Thyroid gland (tissue), 4 donors: ENCODE data around the gene LRP1. TPM values are rescaled to one million over a fixed set of nuclear protein-coding genes. Genes with fewer than 3 reads are reported as not detected.
A peak's percentile ranks its signal among the peaks of the same experiment; 100 is the strongest.

ENCODE experiments used
- DNase-seq, 2 donors: peaks; one replicate each; pipeline ENCODE4 v3.0.0-alpha.2; 2019
- H3K27ac ChIP-seq, 3 donors: fragments of 200-600 bp; sonication (generic); 1 replicate in 2 of 3; 2 replicates in 1 of 3; pipeline ENCODE4 v1.5.1; 2016 to 2019; ENCODE audit warnings: mild to moderate bottlenecking in 1 of 3, moderate library complexity in 1 of 3
- H3K27me3 ChIP-seq: fragments of 200-600 bp; sonication (generic); one replicate; pipeline ENCODE4 v1.5.1; 2019
- H3K36me3 ChIP-seq, 2 donors: fragments of 200-600 bp; sonication (generic); one replicate each; pipeline ENCODE4 v1.5.1; 2016 to 2019
- H3K4me1 ChIP-seq, 2 donors: fragments of 200-600 bp; sonication (generic); one replicate each; pipeline ENCODE4 v1.5.1; 2017 to 2019
- H3K4me3 ChIP-seq, 3 donors: fragments of 200-600 bp; sonication (generic); replicated peaks in 1 of 3; 1 replicate in 2 of 3; 2 replicates in 1 of 3; pipeline ENCODE4 v1.5.1; 2016; ENCODE audit warnings: mild to moderate bottlenecking in 1 of 3
- H3K9me3 ChIP-seq: fragments of 200-600 bp; sonication (generic); one replicate; pipeline ENCODE4 v1.5.1; 2017
- CTCF ChIP-seq, 6 experiments: fragments of 200-600 bp in 3 of 6; fragments of 450-650 bp in 3 of 6; sonication (generic) in 3 of 6; IDR thresholded peaks; one replicate each; pipeline ENCODE4 v1.5.1; 2016 to 2019; ENCODE audit warnings: antibody characterized with exemption in 6 of 6, mild to moderate bottlenecking in 2 of 6, inconsistent platforms in 1 of 6, moderate library complexity in 1 of 6
- POLR2A ChIP-seq, 2 donors: fragments of 450-650 bp; IDR thresholded peaks; one replicate each; pipeline ENCODE4 v1.6.1; 2017; ENCODE audit warnings: antibody characterized with exemption in 2 of 2, mild to moderate bottlenecking in 2 of 2, moderate library complexity in 1 of 2
- WGBS, 2 donors: methylation state at CpG; one replicate each; pipeline ENCODE4 v1.1.5; 2017; 5-methylcytosine and 5-hydroxymethylcytosine counted together
- intact Hi-C: fragments of 100-400 bp; cut with DNase I; formaldehyde crosslinking; loops from one replicate; pipeline ENCODE4 v1.15.1; 2023
- total RNA-seq, 4 donors: library from RNA; depleted of rRNA; stranded (reverse); fragments of >200 nt; gene quantifications; one replicate each; pipeline ENCODE4 v1.2.3, GENCODE V29; 2016

LRP1 gene
- total RNA-seq, 4 donors from 2014 or later: 98.5 to 161 (median 118) TPM

DNA sequence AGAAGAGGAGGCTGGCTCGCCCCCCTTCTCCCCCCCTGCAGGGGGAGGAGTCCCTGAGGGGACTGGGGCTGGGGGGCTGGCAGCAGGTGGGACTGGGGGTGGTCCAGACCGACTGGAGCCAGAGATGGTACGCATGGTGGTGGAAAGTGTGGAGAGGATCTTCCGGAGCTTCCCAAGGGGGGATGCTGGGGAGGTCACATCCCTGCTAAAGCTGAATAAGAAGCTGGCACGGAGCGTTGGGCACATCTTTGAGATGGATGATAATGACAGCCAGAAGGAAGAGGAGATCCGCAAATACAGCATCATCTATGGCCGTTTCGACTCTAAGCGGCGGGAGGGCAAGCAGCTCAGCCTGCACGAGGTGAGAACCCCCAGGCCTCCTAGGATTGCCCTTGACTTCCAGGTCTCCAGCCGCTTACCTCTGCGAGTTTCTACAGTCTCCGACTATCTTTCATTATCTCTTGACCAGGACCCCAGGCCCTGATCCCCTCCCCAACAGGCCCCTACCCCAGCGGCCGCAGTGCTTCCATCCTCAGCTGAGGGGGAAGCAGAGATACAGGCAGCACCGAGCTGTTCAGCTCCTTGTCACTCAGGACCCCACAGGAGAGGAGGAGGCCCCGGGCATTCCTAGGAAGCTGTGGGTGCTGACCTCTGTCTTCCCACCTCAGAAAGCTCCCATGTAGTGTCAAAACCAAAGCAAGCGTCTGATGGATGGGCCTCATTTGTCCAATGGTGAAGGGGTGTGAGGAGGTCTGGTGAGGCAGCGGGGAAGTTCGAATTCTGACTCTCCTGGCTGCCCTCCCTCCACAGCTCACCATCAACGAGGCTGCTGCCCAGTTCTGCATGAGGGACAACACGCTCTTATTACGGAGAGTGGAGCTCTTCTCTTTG, 36.4 kb upstream of the LRP1 start:
- Histone ChIP-seq H3K4me3 (no peak overlapping the region), H3K9me3 (no peaks in the 10 kb centered on the region), H3K27ac (peak overlapping the region in 2 of 3 donors; percentile 15 to 57), H3K27me3 (no peaks in the 10 kb centered on the region), H3K36me3 (peaks cover 32 to 37% of the 10 kb centered on the region in 2 donors), H3K4me1 (peaks cover 21 to 42% of the 10 kb centered on the region in 2 donors)
- intact Hi-C loops: no loop called here
- DNase-seq: no peak
- WGBS, 2 donors: 81 to 83% methylated on average over 21 to 24 of the region's 25 CpGs
- no peak for TF ChIP-seq POLR2A (IDR thresholded peaks at IDR 0.05)
- no peak for TF ChIP-seq CTCF (IDR thresholded peaks at IDR 0.05)

DNA sequence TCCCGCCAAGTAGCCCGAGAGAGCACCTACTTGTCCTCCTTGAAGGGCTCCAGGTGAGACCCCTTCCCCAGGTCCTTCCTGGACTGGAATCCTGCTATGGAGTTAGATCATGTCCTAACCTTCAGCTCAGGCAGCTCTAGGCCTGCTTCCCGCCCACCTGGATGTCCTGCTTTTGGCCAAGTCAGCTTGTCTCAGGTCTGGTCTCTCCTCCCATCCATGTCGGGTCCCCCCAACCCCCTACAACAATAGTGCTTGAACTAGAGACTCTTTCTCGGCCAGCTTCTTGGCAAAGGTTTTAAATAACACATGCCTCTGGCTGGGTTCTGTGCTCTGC, 35.8 kb upstream of the LRP1 start:
- DNase-seq: peak; percentile 33 to 54
- Histone ChIP-seq H3K9me3 (no peaks in the 10 kb centered on the region), H3K27ac (peak overlapping the region in 2 of 3 donors; percentile 4 to 57), H3K27me3 (no peaks in the 10 kb centered on the region), H3K4me3 (no peak overlapping the region), H3K4me1 (peaks cover 21 to 42% of the 10 kb centered on the region in 2 donors), H3K36me3 (peaks cover 33 to 42% of the 10 kb centered on the region in 2 donors)
- 56 to 59% methylated on average over 3 to 5 of the region's 5 CpGs for WGBS, 2 donors
- TF ChIP-seq POLR2A (IDR thresholded peaks at IDR 0.05) (no peak), CTCF (IDR thresholded peaks at IDR 0.05) (no peak)
- intact Hi-C loops: no loop called here

DNA sequence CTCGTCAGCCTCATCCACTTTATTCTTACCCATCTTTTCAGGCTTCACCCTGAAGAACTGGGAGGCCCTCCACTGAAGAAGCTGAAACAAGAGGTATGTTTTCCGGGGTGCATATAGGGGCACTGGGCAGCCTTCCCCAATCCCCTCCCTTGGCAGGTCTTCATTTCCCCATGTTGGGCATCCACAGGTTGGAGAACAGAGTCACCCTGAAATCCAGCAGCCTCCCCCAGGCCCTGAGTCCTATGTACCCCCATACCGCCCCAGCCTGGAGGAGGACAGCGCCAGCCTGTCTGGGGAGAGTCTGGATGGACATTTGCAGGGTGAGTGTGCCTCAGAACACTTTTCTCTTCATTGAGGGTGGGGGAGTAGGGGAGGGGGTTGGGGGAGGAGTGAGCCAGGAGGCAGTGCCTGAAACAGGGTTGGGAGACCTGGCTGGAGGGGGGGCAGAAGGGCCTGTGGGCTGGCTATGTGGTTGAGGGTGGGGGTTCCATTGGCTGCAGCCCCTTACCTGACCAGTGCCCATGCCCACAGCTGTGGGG, 35.3 kb upstream of the LRP1 start:
- H3K4me1 ChIP-seq: peaks cover 21 to 42% of the 10 kb centered on the region in 2 donors
- H3K9me3 ChIP-seq: no peaks in the 10 kb centered on the region
- TF ChIP-seq CTCF (IDR thresholded peaks at IDR 0.05) (no peak), POLR2A (IDR thresholded peaks at IDR 0.05) (no peak)
- H3K36me3 ChIP-seq: peaks cover 34 to 42% of the 10 kb centered on the region in 2 donors
- H3K27ac ChIP-seq: peak overlapping the region in 2 of 3 donors; percentile 37 to 57
- DNase-seq: no peak
- WGBS, 2 donors: 67 to 79% methylated on average over 4 of the region's 4 CpGs
- intact Hi-C loops: no loop called here
- no peaks in the 10 kb centered on the region for H3K27me3 ChIP-seq
- H3K4me3 ChIP-seq: no peak overlapping the region

DNA sequence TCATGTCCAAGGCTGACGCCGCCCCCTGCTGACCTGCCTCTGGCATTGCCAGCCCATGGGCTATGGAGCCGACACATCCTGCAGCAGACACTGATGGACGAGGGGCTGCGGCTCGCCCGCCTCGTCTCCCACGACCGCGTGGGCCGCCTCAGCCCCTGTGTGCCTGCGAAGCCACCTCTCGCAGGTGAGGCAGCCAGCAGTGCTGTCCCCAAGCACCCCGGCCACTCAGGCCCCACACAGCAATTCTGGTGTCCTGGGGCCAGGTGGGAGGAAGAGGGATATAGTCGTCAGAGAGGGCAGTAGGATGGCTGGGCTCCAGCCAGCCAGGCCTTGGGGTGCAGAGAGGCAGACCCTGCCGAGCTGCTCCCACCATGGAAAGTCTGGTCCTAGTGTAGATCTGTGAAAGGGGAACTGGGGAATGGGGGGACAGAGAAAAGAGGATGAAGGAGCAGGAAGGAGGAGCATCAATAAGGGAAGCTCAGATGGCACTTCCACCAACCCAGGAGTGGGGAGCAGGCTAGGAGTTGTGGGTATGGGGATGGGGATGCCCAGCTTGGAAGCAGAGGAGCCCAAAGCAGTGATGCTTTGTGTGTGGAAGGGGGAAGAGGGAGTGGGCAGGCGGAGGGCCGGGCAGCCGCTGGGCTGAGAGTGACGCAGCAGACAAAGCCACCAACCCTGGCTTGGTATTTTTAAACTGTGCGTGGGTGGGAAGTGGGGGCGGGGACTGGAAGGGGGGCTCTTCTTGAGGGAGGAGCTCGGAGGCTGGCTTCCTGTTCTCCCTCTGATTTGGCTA, 34.7 kb upstream of the LRP1 start:
- no peaks in the 10 kb centered on the region for H3K9me3 ChIP-seq
- peaks cover 18 to 42% of the 10 kb centered on the region in 2 donors for H3K4me1 ChIP-seq
- peak in 4 of 6 experiments; percentile 23 to 56 (median 44) for TF ChIP-seq CTCF (IDR thresholded peaks at IDR 0.05)
- no peak for TF ChIP-seq POLR2A (IDR thresholded peaks at IDR 0.05)
- peak; percentile 55 to 63 for DNase-seq
- intact Hi-C loops: no loop called here
- H3K27me3 ChIP-seq: no peaks in the 10 kb centered on the region
- no peak overlapping the region for H3K4me3 ChIP-seq
- peaks cover 38 to 45% of the 10 kb centered on the region in 2 donors for H3K36me3 ChIP-seq
- peak overlapping the region in 2 of 3 donors; percentile 56 to 63 for H3K27ac ChIP-seq
- WGBS, 2 donors: 40 to 62% methylated on average over 9 to 23 of the region's 24 CpGs
